CD4-positive, alpha-beta T cell treated with Interleukin-21 for 1 hour (primary cell): ENCODE results near the gene TMEM151B.
"Not testable (repeated sequence)": the region's sequence is repeated elsewhere in the genome, so short reads cannot be mapped to it uniquely, and the experiment has no call there.

Source experiments
- DNase-seq: peaks from one replicate; pipeline ENCODE4 v3.0.0-alpha.2; 2020

TMEM151B gene

DNA sequence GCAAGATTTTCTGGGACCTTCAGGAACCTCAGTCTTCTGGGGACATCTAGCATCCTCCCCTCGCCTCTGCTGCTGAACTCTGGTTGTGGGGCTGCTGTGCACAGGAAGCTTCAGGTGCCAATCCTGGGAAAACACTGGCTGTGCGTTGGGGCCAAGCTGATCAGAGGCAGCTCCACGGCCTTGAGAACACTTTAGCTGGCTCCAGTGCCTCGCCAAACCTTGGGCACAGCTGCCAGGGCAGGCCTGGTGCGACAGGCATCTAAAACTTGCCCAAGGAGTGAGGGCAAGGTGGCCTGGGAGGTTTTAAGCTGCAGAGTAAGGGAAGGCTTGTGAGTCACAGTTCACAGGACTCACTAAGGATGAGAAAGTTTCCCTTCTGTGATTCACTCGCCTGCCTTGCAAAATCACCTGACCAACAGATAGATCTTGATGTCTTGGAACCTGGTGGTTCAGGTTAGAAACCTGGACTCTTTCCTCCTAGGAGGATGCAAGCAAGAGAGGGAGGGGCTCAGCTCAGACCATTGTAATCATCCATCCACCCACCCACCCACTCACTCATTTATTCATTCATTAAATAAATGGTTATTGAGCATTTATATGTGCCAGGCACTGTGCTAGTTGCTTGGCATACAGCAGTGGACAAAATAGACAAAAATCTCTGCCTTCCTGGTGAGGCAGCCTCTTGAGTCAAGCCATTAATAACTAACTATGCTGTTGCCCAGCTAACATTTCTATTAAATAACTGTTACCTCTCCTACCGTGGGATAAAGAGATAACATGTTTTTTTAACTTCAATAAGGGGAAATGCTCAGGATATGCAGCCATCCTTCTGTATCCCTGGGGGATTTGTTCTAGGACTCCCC lies 69.7 kb downstream of the TMEM151B start:
- no peak for DNase-seq

DNA sequence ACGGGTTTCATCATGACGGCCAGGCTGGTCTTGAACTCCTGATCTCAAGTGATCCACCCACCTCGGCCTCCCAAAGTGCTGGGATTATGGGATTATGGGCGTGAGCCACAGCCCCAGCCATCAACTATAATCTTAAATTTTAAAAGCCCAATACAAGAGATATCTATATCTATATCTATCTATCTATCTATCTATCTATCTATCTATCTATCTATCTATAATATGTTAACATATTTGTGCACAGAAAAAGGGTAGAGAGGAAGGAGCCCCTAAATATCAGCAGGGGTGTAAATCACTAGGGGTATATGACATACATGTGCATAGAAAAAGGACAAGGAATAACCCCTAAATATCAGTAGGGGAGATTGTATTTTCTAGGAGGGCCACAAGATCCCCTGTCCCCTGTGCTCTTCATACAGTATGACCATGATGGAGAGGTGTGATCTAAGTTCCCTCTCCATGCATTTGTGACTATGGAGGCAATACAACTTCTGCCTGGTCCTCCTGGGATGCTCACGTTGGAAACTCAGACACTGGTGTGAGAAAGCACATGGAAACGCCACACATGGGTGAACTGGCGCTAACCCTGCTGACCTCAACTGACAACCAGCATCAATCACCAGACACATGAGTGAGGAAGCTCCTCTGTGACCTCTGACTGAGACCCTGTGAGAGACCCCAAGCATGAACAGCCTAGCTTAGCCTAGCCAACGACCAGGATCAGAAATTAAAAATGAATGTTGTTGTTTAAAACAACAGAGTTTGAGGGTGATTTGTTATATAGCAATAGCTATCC lies 71.0 kb downstream of the TMEM151B start:
- DNase-seq = no peak

DNA sequence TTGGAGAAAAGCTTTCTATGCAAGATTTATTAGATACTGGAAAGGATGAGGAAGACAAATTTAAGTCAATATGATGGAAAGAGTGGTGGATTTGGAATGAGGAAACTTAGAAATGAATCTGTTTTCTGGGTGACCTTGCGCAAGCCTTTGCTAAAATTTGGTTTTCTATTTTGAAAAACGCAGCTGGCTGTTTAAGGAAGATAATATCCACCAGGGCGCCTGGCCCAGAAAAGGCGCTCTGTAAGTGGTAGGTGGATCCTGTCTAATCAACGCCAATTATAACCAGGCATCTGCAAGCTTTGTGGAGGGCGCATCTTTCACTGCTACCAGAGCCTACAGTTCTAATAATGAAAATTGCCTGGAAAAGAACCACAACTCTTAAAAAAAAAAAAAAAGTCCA lies 71.8 kb downstream of the TMEM151B start:
- DNase-seq = no peak

- no peak for DNase-seq
These were observed 72.2 kb downstream of the TMEM151B start, which contains the start of gene SPATS1 for GRCh38 chr6:44342489-44342888. Gene SPATS1 (plus strand): TSS chr6:44342650. CDS start chr6:44343096, 446 bp downstream.

DNA sequence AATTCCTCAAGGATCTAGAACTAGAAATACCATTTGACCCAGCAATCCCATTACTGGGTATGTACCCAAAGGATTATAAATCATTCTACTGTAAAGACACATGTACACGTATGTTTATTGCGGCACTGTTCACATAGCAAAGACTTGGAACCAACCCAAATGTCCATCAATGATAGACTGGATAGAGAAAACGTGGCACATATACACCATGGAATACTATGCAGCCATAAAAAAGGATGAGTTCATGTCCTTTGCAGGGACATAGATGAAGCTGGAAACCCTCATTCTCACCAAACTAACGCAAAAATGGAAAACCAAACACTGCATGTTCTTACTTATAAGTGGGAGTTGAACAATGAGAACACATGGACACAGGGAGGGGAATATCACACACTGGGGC lies 76.6 kb downstream of the TMEM151B start:
- DNase-seq = not testable (repeated sequence)

DNA sequence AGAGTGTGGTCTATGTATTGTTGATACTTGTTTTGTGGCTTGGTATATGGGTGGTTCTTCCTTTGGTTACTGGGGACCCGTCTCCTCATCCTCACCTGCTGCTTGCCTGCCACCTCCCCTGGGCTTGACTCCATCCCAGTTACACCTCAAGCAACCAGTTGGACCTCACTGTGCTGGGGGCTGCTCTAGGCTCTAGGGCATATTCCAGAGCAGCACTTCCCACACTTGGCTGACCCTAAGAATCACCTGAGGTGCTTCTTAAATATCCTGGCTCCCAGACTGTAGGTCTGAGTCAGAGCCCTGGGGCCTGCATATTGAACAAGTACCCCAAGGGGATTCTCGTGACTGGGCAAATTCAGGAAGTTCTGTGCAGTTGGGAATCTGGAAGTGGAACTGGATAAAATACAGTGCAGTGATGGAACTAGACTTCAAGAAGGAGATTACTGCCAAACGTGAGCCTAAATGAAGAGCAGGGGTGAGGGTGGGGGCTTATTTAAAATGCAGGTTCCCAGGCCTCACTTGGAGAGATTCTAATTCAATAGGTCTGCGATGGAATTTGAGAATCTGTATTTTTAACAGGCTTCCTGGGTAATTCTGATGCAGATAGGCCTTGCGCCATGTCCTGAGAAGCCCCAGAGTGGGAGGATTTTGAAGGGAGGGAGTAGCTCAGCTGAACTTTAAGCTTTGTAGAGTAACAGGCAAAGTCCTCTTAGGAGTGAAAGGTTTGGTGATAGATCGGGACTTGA lies 79.8 kb downstream of the TMEM151B start:
- DNase-seq = no peak

DNA sequence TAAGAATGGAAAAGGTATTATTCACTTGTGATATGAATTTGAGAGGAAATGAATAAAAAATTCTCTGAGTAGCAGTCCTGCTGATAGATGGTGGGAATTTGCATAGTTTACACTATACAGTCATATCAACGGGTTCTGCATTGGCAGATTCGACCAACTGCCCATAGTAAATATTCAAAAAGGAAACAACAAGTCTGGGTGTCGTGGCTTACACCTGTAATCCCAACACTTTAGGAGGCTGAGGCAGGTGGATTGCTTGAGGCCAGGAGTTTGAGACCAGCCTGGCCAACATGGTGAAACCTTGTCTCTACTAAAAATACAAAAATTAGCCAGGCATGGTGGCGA lies 80.4 kb downstream of the TMEM151B start:
- DNase-seq = not testable (repeated sequence)

DNA sequence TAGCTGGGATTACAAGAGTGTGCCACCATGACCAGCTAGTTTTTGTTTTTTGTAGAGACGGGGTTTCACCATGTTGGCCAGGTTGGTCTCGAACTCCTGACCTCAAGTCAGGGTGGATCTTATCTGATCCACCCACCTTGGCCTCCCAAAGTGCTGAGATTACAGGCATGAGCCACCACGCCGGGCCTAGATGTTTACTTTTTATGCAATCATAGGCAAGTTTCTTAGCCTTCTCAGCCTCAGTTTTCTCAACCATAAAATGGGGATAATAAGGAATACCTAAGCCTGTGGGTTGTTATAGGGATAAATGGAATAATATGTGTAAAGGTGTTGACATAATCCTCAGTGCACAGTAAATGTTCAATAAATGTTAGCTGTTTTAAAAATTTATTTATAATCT lies 82.0 kb downstream of the TMEM151B start:
- DNase-seq = no peak

DNA sequence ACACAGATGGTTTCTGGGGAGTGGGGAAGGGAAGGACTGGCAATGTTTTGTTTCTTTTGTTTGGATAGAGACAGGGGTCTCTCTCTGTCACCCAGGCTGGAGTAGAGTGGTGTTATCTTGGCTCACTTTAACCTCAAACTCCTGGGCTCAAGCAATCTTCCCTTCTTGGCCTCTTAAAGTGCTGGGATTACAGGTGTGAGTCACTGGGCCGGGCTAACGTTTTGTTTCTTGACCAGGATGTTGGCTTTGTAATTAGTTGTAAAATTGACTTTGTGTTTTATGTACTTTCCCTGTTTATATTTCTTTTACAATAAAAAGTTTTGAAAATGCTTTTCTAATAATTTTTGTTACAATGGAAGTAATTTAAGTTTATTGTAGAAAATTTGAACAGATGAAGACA lies 83.1 kb downstream of the TMEM151B start:
- no peak for DNase-seq

DNA sequence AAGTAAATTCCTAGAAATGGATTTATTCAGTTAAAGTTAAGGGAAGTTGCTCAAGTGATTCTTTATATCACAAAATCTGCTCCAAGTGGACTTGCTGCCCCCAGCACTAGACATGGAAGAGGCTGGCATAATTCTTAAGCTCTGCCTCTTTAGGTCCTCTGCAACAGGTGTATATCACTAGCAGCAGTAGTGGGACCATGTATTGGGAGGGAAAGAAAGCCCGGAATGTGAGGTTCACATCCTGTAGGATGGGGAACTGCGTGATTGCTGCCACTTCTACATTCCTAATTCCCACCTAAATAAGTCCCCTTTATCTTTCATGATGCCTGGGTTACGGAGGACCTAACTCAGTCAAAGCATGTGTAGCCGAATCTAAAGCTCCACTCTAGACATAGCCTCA lies 85.4 kb downstream of the TMEM151B start:
- no peak for DNase-seq

GRCh38 chr6:44356487-44356886 lies 86.2 kb downstream of the TMEM151B start:
- DNase-seq = no peak
